K562 (cell line): ENCODE measurements around the gene ERICH6. TPM values are rescaled to one million over a fixed set of nuclear protein-coding genes. Genes with fewer than 3 reads are reported as not detected.

Experiments used
- ARID2 ChIP-seq: fragments of 450-650 bp; IDR thresholded peaks from 2 replicates; pipeline ENCODE4 v1.6.1; 2017; ENCODE audit warnings: antibody characterized with exemption, mild to moderate bottlenecking
- BHLHE40 ChIP-seq: IDR thresholded peaks from 2 replicates; pipeline ENCODE4 v1.6.1; 2011; ENCODE audit warnings: low read length, improper control_type of control experiment
- CTCF ChIP-seq, 3 experiments: IDR thresholded peaks in 2 of 3; conservative IDR thresholded peaks in 1 of 3; 2 replicates each; pipeline ENCODE4 v1.5.1; 2011 to 2012; ENCODE audit warnings: low read length in 3 of 3, mild to moderate bottlenecking in 3 of 3, control low read depth in 2 of 3, improper control_type of control experiment in 1 of 3, inconsistent platforms in 1 of 3, low read depth in 1 of 3, mixed read lengths in 1 of 3, moderate library complexity in 1 of 3; ENCODE audit not compliant: insufficient read depth in 2 of 3
- DACH1 ChIP-seq: fragments of 450-650 bp; IDR thresholded peaks from 2 replicates; pipeline ENCODE4 v1.6.1; 2018; ENCODE audit not compliant: partially characterized antibody
- FOXM1 ChIP-seq, 2 experiments: fragments of 450-650 bp in 1 of 2; sonication (generic) in 1 of 2; formaldehyde crosslinking in 1 of 2; IDR thresholded peaks; 2 replicates each; pipeline versions ENCODE4 v1.6.1 to v1.9.0; 2017 to 2022; ENCODE audit warnings: low read depth in 2 of 2, mild to moderate bottlenecking in 2 of 2, missing genetic modification reagents in 1 of 2, moderate library complexity in 1 of 2
- GABPB1 ChIP-seq: sonication (generic); formaldehyde crosslinking; IDR thresholded peaks from 2 replicates; pipeline ENCODE4 v1.8.0; 2022; ENCODE audit warnings: mild to moderate bottlenecking, missing genetic modification reagents
- LEF1 ChIP-seq: fragments of 450-650 bp; IDR thresholded peaks from 2 replicates; pipeline ENCODE4 v1.6.1; 2016; ENCODE audit warnings: mild to moderate bottlenecking
- MCM7 ChIP-seq, 2 experiments: fragments of 450-650 bp; IDR thresholded peaks; 2 replicates each; pipeline ENCODE4 v1.6.1; 2016 to 2018
- NR2C1 ChIP-seq, 2 experiments: fragments of 450-650 bp; IDR thresholded peaks; 2 replicates each; pipeline ENCODE4 v1.6.1; 2017; ENCODE audit warnings: mild to moderate bottlenecking in 2 of 2, antibody characterized with exemption in 1 of 2, inconsistent platforms in 1 of 2, missing compliant biosample characterization in 1 of 2, missing genetic modification characterization in 1 of 2
- NR2C2 ChIP-seq, 2 experiments: fragments of 200-800 bp in 1 of 2; sonication (Bioruptor generic) in 1 of 2; sonication (generic) in 1 of 2; formaldehyde crosslinking in 1 of 2; IDR thresholded peaks; 2 replicates each; pipeline versions ENCODE4 v1.6.1 to v1.8.0; 2016 to 2022; ENCODE audit warnings: mild to moderate bottlenecking in 1 of 2, missing compliant biosample characterization in 1 of 2, missing genetic modification characterization in 1 of 2, missing genetic modification reagents in 1 of 2
- PPARD ChIP-seq: fragments of 250-450 bp; sonication (Bioruptor Pico); IDR thresholded peaks from 2 replicates; pipeline ENCODE4 v1.8.0; 2022; ENCODE audit warnings: inconsistent platforms, mild to moderate bottlenecking, moderate library complexity
- PURB ChIP-seq: sonication (generic); formaldehyde crosslinking; IDR thresholded peaks from 2 replicates; pipeline ENCODE4 v1.9.0; 2021; ENCODE audit warnings: low read depth, mild to moderate bottlenecking, missing genetic modification reagents
- RAD21 ChIP-seq, 2 experiments: fragments of 250-450 bp in 1 of 2; fragments of 450-650 bp in 1 of 2; sonication (Bioruptor Pico) in 1 of 2; formaldehyde crosslinking in 1 of 2; IDR thresholded peaks in 1 of 2; conservative IDR thresholded peaks in 1 of 2; 2 replicates each; pipeline versions ENCODE4 v1.4.0 to v1.8.0; 2020 to 2022; ENCODE audit warnings: mild to moderate bottlenecking in 2 of 2, moderate library complexity in 1 of 2
- RB1 ChIP-seq: fragments of 450-650 bp; IDR thresholded peaks from 2 replicates; pipeline ENCODE4 v1.6.1; 2017; ENCODE audit warnings: low read depth, mild to moderate bottlenecking
- SMAD1 ChIP-seq: fragments of 150-350 bp; IDR thresholded peaks from 2 replicates; pipeline ENCODE4 v1.6.1; 2014; ENCODE audit warnings: low read length, low read depth; ENCODE audit not compliant: partially characterized antibody
- TAF7 ChIP-seq: fragments of 450-650 bp; IDR thresholded peaks from 2 replicates; pipeline ENCODE4 v1.6.1; 2016; ENCODE audit warnings: missing genetic modification characterization, missing compliant biosample characterization
- ZNF140 ChIP-seq: fragments of 250-450 bp; sonication (Bioruptor Pico); IDR thresholded peaks from 2 replicates; pipeline ENCODE4 v1.8.0; 2021; ENCODE audit warnings: moderate library complexity, mild to moderate bottlenecking, inconsistent platforms
- ZNF407 ChIP-seq: fragments of 450-650 bp; IDR thresholded peaks from 2 replicates; pipeline ENCODE4 v1.6.1; 2016; ENCODE audit warnings: low read depth
- polyA plus RNA-seq, 8 experiments: library from polyadenylated mRNA; depleted of rRNA in 4 of 8; stranded (reverse) in 5 of 8; unstranded in 3 of 8; fragments of >200 nt; fragmentation: Nextera tagmentation in 2 of 8; fragmentation: Illumina TruSeq in 1 of 8; extraction: Ambion mirVana in 2 of 8; extraction: Trizol in 1 of 8; gene quantifications; 2 replicates each; pipeline versions ENCODE4 v1.2.1 to v1.2.3, GENCODE V29; 2011 to 2014; ENCODE audit warnings: inconsistent platforms in 1 of 8, missing spikeins in 1 of 8
- total RNA-seq, 7 experiments: library from RNA; depleted of rRNA in 6 of 7; stranded (reverse); fragments of >200 nt in 6 of 7; fragmentation: Illumina TruSeq in 2 of 7; extraction: Trizol in 2 of 7; gene quantifications; 2 replicates each; pipeline versions ENCODE4 v1.2.1 to v1.2.3, GENCODE V29; 2011 to 2021; ENCODE audit warnings: low replicate concordance in 1 of 7

The ERICH6 gene
- total and polyA plus RNA-seq, 9 of the 15 experiments (the other 6 are each of a cell fraction or from before 2014, with no cell fraction given): not detected

DNA sequence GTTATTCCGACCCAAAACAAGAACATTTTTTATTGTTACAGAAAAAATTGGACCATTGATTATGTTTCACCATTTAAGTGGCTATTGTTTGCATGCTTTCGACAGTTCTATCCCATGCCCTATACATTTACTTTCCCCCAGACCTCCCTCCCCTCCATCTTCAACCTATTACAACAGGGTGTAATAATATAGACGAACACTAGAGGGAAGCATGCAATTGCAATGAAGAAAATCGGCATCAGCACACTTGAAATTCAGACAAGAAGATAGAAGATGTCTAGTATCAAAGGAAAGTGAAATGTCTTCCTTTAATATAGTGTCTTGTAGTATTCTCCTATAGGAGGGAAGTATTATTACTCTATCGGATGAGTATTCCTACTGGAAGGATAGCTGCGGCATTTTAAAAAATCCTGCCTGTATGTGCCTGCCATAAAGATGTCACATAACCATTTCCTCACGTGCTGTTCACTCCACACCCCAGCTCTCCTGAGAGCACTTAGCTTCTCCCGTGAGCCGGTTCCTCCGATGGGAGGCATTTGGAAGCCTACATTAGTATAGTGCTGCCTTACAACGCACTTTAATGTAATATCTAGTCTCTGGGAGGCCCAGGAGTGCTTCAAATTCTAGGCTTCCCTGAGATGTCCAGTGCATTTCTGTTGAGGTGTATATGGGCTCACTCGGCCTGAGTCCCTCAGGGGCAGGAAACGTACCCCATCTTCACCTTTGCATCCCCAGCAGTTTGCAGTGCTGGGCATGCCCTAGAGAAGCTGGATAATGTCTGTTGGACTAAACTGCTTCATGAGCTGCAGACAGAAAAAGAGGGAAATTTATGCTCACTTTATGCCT lies 17.8 kb upstream of the ERICH6 start (continued):
- no peak for TF ChIP-seq ZNF407
- TF ChIP-seq PPARD: no peak
- peak; percentile 52 for TF ChIP-seq BHLHE40
- TF ChIP-seq CTCF (IDR thresholded peaks at IDR 0.05 in 2 of 3, conservative IDR thresholded peaks at IDR 0.05 in 1 of 3; ENCODE audit: insufficient read depth in 2 of 3, low read depth in 1 of 3, low read length in 3 of 3): peak; percentile 72 to 92 (median 74); a peak in 5 of 6 replicates
- no peak for TF ChIP-seq NR2C1 (IDR thresholded peaks at IDR 0.05)
- no peak for TF ChIP-seq NR2C1 (tag; IDR thresholded peaks at IDR 0.05)
- no peak for TF ChIP-seq GABPB1
- TF ChIP-seq ARID2: peak; percentile 90
- no peak for TF ChIP-seq SMAD1
- TF ChIP-seq RAD21 (CRISPR knock-in tag; conservative IDR thresholded peaks at IDR 0.05 in 1 of 2, IDR thresholded peaks at IDR 0.05 in 1 of 2): peak; percentile 90 to 98
- TF ChIP-seq DACH1: no peak
- TF ChIP-seq MCM7 (IDR thresholded peaks at IDR 0.05): no peak
- TF ChIP-seq PURB (CRISPR knock-in tag): no peak
- TF ChIP-seq ZNF140 (CRISPR knock-in tag): no peak
- TF ChIP-seq FOXM1 (IDR thresholded peaks at IDR 0.05; ENCODE audit: low read depth): no peak
- no peak for TF ChIP-seq FOXM1 (CRISPR knock-in tag; IDR thresholded peaks at IDR 0.05; ENCODE audit: low read depth)
- TF ChIP-seq NR2C2 (CRISPR knock-in tag; IDR thresholded peaks at IDR 0.05): no peak
- no peak for TF ChIP-seq NR2C2 (tag; IDR thresholded peaks at IDR 0.05)
- TF ChIP-seq LEF1: no peak
- TF ChIP-seq RB1: no peak
- TF ChIP-seq TAF7 (tag): no peak
